Mucosa of stomach (tissue), 1 donor: ENCODE measurements around the gene NPIPB6.
"Not testable (repeated sequence)": the region's sequence is repeated elsewhere in the genome, so short reads cannot be mapped to it uniquely, and the experiment has no call there.

ENCODE experiments used
- H3K27me3 ChIP-seq: one replicate; pipeline ENCODE4 v1.7.0; 2013; ENCODE audit warnings: mild to moderate bottlenecking, low read length; ENCODE audit not compliant: control insufficient read depth, insufficient read depth
- H3K36me3 ChIP-seq: one replicate; pipeline ENCODE4 v1.7.0; 2013; ENCODE audit warnings: low read length; ENCODE audit not compliant: control insufficient read depth, insufficient read depth
- H3K4me1 ChIP-seq: one replicate; pipeline ENCODE4 v1.7.0; 2013; ENCODE audit warnings: mild to moderate bottlenecking, low read length; ENCODE audit not compliant: control insufficient read depth, insufficient read depth
- H3K4me3 ChIP-seq: one replicate; pipeline ENCODE4 v1.7.0; 2013; ENCODE audit warnings: low read length
- H3K9ac ChIP-seq: one replicate; pipeline ENCODE4 v1.7.0; 2013; ENCODE audit warnings: mild to moderate bottlenecking, low read length, moderate library complexity
- H3K9me3 ChIP-seq: one replicate; pipeline ENCODE4 v1.7.0; 2013; ENCODE audit warnings: mild to moderate bottlenecking, low read length, moderate library complexity; ENCODE audit not compliant: control insufficient read depth
- donor health status: Pancreatic carcinoma.

The NPIPB6 gene

GRCh38 chr16:28336940-28337710, 26.2 kb downstream of the NPIPB6 start:
- H3K27me3 ChIP-seq, H3K4me1 ChIP-seq, H3K36me3 ChIP-seq, H3K9ac ChIP-seq, H3K9me3 ChIP-seq, H3K4me3 ChIP-seq: not testable (repeated sequence)

GRCh38 chr16:28335678-28336077, 27.6 kb downstream of the NPIPB6 start:
- not testable (repeated sequence) for H3K36me3 ChIP-seq, H3K9ac ChIP-seq, H3K9me3 ChIP-seq, H3K27me3 ChIP-seq, H3K4me3 ChIP-seq, H3K4me1 ChIP-seq

GRCh38 chr16:28332632-28333031, 30.7 kb downstream of the NPIPB6 start:
- H3K36me3 ChIP-seq, H3K27me3 ChIP-seq, H3K4me1 ChIP-seq, H3K9ac ChIP-seq, H3K4me3 ChIP-seq, H3K9me3 ChIP-seq: not testable (repeated sequence)

- H3K9me3 ChIP-seq, H3K27me3 ChIP-seq, H3K9ac ChIP-seq, H3K4me3 ChIP-seq, H3K36me3 ChIP-seq, H3K4me1 ChIP-seq: not testable (repeated sequence)
Measured at GRCh38 chr16:28330981-28331380, 32.3 kb downstream of the NPIPB6 start.

- H3K36me3 ChIP-seq, H3K9ac ChIP-seq, H3K9me3 ChIP-seq, H3K4me1 ChIP-seq, H3K4me3 ChIP-seq, H3K27me3 ChIP-seq: not testable (repeated sequence)
Measured at GRCh38 chr16:28330232-28330631, 33.1 kb downstream of the NPIPB6 start.

GRCh38 chr16:28326881-28327610, 36.3 kb downstream of the NPIPB6 start:
- H3K9me3 ChIP-seq, result no peaks in the 10 kb centered on the region
- no peak overlapping the region for H3K4me3 ChIP-seq
- H3K9ac ChIP-seq, result no peak overlapping the region
- peaks cover 16% of the 10 kb centered on the region for H3K4me1 ChIP-seq
- H3K36me3 ChIP-seq, result no peaks in the 10 kb centered on the region
- no peaks in the 10 kb centered on the region for H3K27me3 ChIP-seq

- H3K4me3 ChIP-seq, result no peak overlapping the region
- no peaks in the 10 kb centered on the region for H3K9me3 ChIP-seq
- H3K4me1 ChIP-seq, result peaks cover 16% of the 10 kb centered on the region
- no peaks in the 10 kb centered on the region for H3K36me3 ChIP-seq
- H3K27me3 ChIP-seq, result no peaks in the 10 kb centered on the region
- no peak overlapping the region for H3K9ac ChIP-seq
Measured at GRCh38 chr16:28324887-28325279, 38.4 kb downstream of the NPIPB6 start.

GRCh38 chr16:28324235-28324886, 38.9 kb downstream of the NPIPB6 start:
- H3K27me3 ChIP-seq, result no peaks in the 10 kb centered on the region

GRCh38 chr16:28321700-28322411, 41.5 kb downstream of the NPIPB6 start:
- H3K4me3 ChIP-seq, result no peak overlapping the region
- H3K9ac ChIP-seq, result no peak overlapping the region
- H3K27me3 ChIP-seq, result no peaks in the 10 kb centered on the region
- peaks cover 16% of the 10 kb centered on the region for H3K4me1 ChIP-seq
- H3K36me3 ChIP-seq, result no peaks in the 10 kb centered on the region
- no peaks in the 10 kb centered on the region for H3K9me3 ChIP-seq

More at GRCh38 chr16:28324235-28324886, 38.9 kb downstream of the NPIPB6 start:
- H3K4me3 ChIP-seq, result no peak overlapping the region
- H3K36me3 ChIP-seq, result no peaks in the 10 kb centered on the region
- no peak overlapping the region for H3K9ac ChIP-seq
- peaks cover 16% of the 10 kb centered on the region for H3K4me1 ChIP-seq
- no peaks in the 10 kb centered on the region for H3K9me3 ChIP-seq

- Histone ChIP-seq H3K4me1 (peaks cover 16% of the 10 kb centered on the region), H3K9ac (no peak overlapping the region), H3K27me3 (no peaks in the 10 kb centered on the region), H3K4me3 (no peak overlapping the region), H3K36me3 (no peaks in the 10 kb centered on the region), H3K9me3 (no peaks in the 10 kb centered on the region)
Measured at GRCh38 chr16:28320741-28321140, 42.6 kb downstream of the NPIPB6 start.

- H3K36me3 ChIP-seq, result no peaks in the 10 kb centered on the region
- H3K9ac ChIP-seq, result no peak overlapping the region
- no peak overlapping the region for H3K4me3 ChIP-seq
- H3K27me3 ChIP-seq, result no peaks in the 10 kb centered on the region
- no peaks in the 10 kb centered on the region for H3K9me3 ChIP-seq
- H3K4me1 ChIP-seq, result peaks cover 11% of the 10 kb centered on the region
Measured at GRCh38 chr16:28320023-28320561, 43.2 kb downstream of the NPIPB6 start.
